ENCODE data around the gene SAMHD1. TPM values are rescaled to one million over a fixed set of nuclear protein-coding genes. Genes with fewer than 3 reads are reported as not detected.

The SAMHD1 gene
- total and polyA plus RNA-seq, 2 of the 13 experiments (the other 11 are each of a cell fraction or from before 2014, with no cell fraction given), result 16.9 to 43.5 TPM

GRCh38 chr20:36871640-36872570, 79.6 kb downstream of the SAMHD1 start (continued):
- TF ChIP-seq ZNF800 (CRISPR knock-in tag; IDR thresholded peaks at IDR 0.05) (peak; percentile 71; the same call in 1 of the 2 replicates), ZBTB43 (CRISPR knock-in tag; conservative IDR thresholded peaks at IDR 0.05) (0 out of 2 replicates have a peak, but pooled peaks have one; percentile 45), ZNF780A (CRISPR knock-in tag; IDR thresholded peaks at IDR 0.05) (no peak), ZSCAN31 (CRISPR knock-in tag; IDR thresholded peaks at IDR 0.05; ENCODE audit: low read depth) (peak; percentile 92; the same call in 1 of the 2 replicates), ZGPAT (CRISPR knock-in tag; IDR thresholded peaks at IDR 0.05) (peak; percentile 44; the same call in 1 of the 2 replicates), ZSCAN25 (CRISPR knock-in tag; IDR thresholded peaks at IDR 0.05) (peak; percentile 61; the same call in 1 of the 2 replicates), KDM6A (CRISPR knock-in tag; IDR thresholded peaks at IDR 0.05; ENCODE audit: low read depth) (peak; percentile 38), CCAR2 (optimal IDR thresholded peaks at IDR 0.05; ENCODE audit: low read depth, low read length) (no peak), SCMH1 (CRISPR knock-in tag; IDR thresholded peaks at IDR 0.05; ENCODE audit: borderline replicate concordance) (no peak), ZNF547 (CRISPR knock-in tag; IDR thresholded peaks at IDR 0.05) (no peak), SOX5 (CRISPR knock-in tag; IDR thresholded peaks at IDR 0.05; ENCODE audit: borderline replicate concordance) (no peak; the same call in 1 of the 2 replicates), ZKSCAN1 (IDR thresholded peaks at IDR 0.05; ENCODE audit: low read length) (no peak), POLR2A (IDR thresholded peaks at IDR 0.05; ENCODE audit: insufficient read depth in 1 of 2, low read depth in 2 of 2, low read length in 2 of 2) (peak in 1 of 2 experiments; percentile 38; a peak in 1 of 4 replicates), MTA3 (CRISPR knock-in tag; IDR thresholded peaks at IDR 0.05) (no peak), HNF4A (CRISPR knock-in tag; IDR thresholded peaks at IDR 0.05) (no peak; the same call in 1 of the 2 replicates), ZNF709 (CRISPR knock-in tag; IDR thresholded peaks at IDR 0.05) (no peak), ZNF674 (CRISPR knock-in tag; IDR thresholded peaks at IDR 0.05; ENCODE audit: low read depth) (no peak), PPARG (CRISPR knock-in tag; conservative IDR thresholded peaks at IDR 0.05) (0 out of 2 replicates have a peak, but pooled peaks have one; percentile 34), ZFP37 (CRISPR knock-in tag; IDR thresholded peaks at IDR 0.05; ENCODE audit: borderline replicate concordance) (no peak; the same call in 1 of the 2 replicates), ARID2 (CRISPR knock-in tag; IDR thresholded peaks at IDR 0.05; ENCODE audit: borderline replicate concordance) (0 out of 2 replicates have a peak, but pooled peaks have one; percentile 17), PBX3 (CRISPR knock-in tag; IDR thresholded peaks at IDR 0.05; ENCODE audit: borderline replicate concordance) (no peak), HMG20A (CRISPR knock-in tag; IDR thresholded peaks at IDR 0.05; ENCODE audit: borderline replicate concordance) (no peak; the same call in 1 of the 2 replicates), CBX1 (IDR thresholded peaks at IDR 0.05; ENCODE audit: low read depth) (no peak), KLF15 (CRISPR knock-in tag; IDR thresholded peaks at IDR 0.05; ENCODE audit: borderline replicate concordance) (no peak)
